Measurements from ENCODE around the gene DCUN1D2. TPM values are rescaled to one million over a fixed set of nuclear protein-coding genes. Genes with fewer than 3 reads are reported as not detected.

Gene DCUN1D2
- polyA plus RNA-seq, 3 donors, result 3.1 to 16.7 (median 6.1) TPM

GRCh38 chr13:113428469-113428865, 62.0 kb downstream of the DCUN1D2 start:
- no peaks in the 10 kb centered on the region for H3K79me2 ChIP-seq (ENCODE audit: insufficient read depth, low read length)
- H3K4me3 ChIP-seq (replicated peaks in 1 of 3; ENCODE audit: low read depth in 2 of 3, low read length in 3 of 3), result no peak overlapping the region
- TF ChIP-seq CTCF (IDR thresholded peaks at IDR 0.05), result no peak
- H2AFZ ChIP-seq (ENCODE audit: insufficient read depth, low read depth, low read length, poor library complexity, severe bottlenecking), result no peak overlapping the region
- H3K36me3 ChIP-seq (replicated peaks in 1 of 2; ENCODE audit: control insufficient read depth in 1 of 2, insufficient read depth in 2 of 2, low read length in 2 of 2), result no peaks in the 10 kb centered on the region
- H3K4me1 ChIP-seq (ENCODE audit: control insufficient read depth in 1 of 2, insufficient read depth in 2 of 2, low read length in 2 of 2), result no peaks in the 10 kb centered on the region
- H3K27me3 ChIP-seq (ENCODE audit: control insufficient read depth in 2 of 2, insufficient read depth in 2 of 2, low read length in 2 of 2), result no peaks in the 10 kb centered on the region
- Mint-ChIP-seq H3K36me3 (peaks cover 0 to 2% of the 10 kb centered on the region in 2 donors), H3K27ac (no peak overlapping the region), H3K4me3 (no peak overlapping the region), H3K27me3 (ENCODE audit: low read depth in 3 of 3) (peaks cover 0 to 5% (median 0%) of the 10 kb centered on the region in 3 donors), H3K4me1 (no peaks in the 10 kb centered on the region), H3K9me3 (peaks cover 0 to 4% (median 0%) of the 10 kb centered on the region in 7 donors)
- intact Hi-C loops (cut with micrococcal nuclease), result no loop called here
- WGBS (ENCODE audit: insufficient coverage), result 98% methylated on average over 16 of the region's 17 CpGs
- no peak overlapping the region for H3K27ac ChIP-seq (ENCODE audit: low read depth in 1 of 2, low read length in 2 of 2)
- H4K20me1 ChIP-seq (ENCODE audit: insufficient read depth, low read length), result no peaks in the 10 kb centered on the region
- H3K4me2 ChIP-seq (replicated peaks; ENCODE audit: extremely low read depth, low read length, poor library complexity, severe bottlenecking), result no peak overlapping the region
- no peaks in the 10 kb centered on the region for H3K9me3 ChIP-seq (replicated peaks in 1 of 2; ENCODE audit: control insufficient read depth in 1 of 2, insufficient read depth in 1 of 2, low read length in 2 of 2)
- no peak for DNase-seq
- no peak overlapping the region for H3K9ac ChIP-seq (ENCODE audit: insufficient read depth, low read length, poor library complexity, severe bottlenecking)

- intact Hi-C loops (cut with micrococcal nuclease), result no loop called here
- H3K27me3 ChIP-seq (ENCODE audit: control insufficient read depth in 2 of 2, insufficient read depth in 2 of 2, low read length in 2 of 2), result no peaks in the 10 kb centered on the region
- H3K9ac ChIP-seq (ENCODE audit: insufficient read depth, low read length, poor library complexity, severe bottlenecking), result no peak overlapping the region
- Mint-ChIP-seq H3K4me1 (no peaks in the 10 kb centered on the region), H3K4me3 (no peak overlapping the region), H3K27ac (no peak overlapping the region), H3K27me3 (ENCODE audit: low read depth in 3 of 3) (peaks cover 0 to 5% (median 0%) of the 10 kb centered on the region in 3 donors), H3K36me3 (peaks cover 0 to 2% of the 10 kb centered on the region in 2 donors), H3K9me3 (peaks cover 0 to 4% (median 0%) of the 10 kb centered on the region in 7 donors)
- no peaks in the 10 kb centered on the region for H3K9me3 ChIP-seq (replicated peaks in 1 of 2; ENCODE audit: control insufficient read depth in 1 of 2, insufficient read depth in 1 of 2, low read length in 2 of 2)
- no peak overlapping the region for H3K4me3 ChIP-seq (replicated peaks in 1 of 3; ENCODE audit: low read depth in 2 of 3, low read length in 3 of 3)
- no peaks in the 10 kb centered on the region for H3K79me2 ChIP-seq (ENCODE audit: insufficient read depth, low read length)
- WGBS (ENCODE audit: insufficient coverage), result 91% methylated on average over 27 of the region's 31 CpGs
- H2AFZ ChIP-seq (ENCODE audit: insufficient read depth, low read depth, low read length, poor library complexity, severe bottlenecking), result no peak overlapping the region
- no peak overlapping the region for H3K27ac ChIP-seq (ENCODE audit: low read depth in 1 of 2, low read length in 2 of 2)
- no peaks in the 10 kb centered on the region for H3K36me3 ChIP-seq (replicated peaks in 1 of 2; ENCODE audit: control insufficient read depth in 1 of 2, insufficient read depth in 2 of 2, low read length in 2 of 2)
- no peak for TF ChIP-seq CTCF (IDR thresholded peaks at IDR 0.05)
- no peaks in the 10 kb centered on the region for H4K20me1 ChIP-seq (ENCODE audit: insufficient read depth, low read length)
- H3K4me1 ChIP-seq (ENCODE audit: control insufficient read depth in 1 of 2, insufficient read depth in 2 of 2, low read length in 2 of 2), result no peaks in the 10 kb centered on the region
- DNase-seq, result no peak
- H3K4me2 ChIP-seq (replicated peaks; ENCODE audit: extremely low read depth, low read length, poor library complexity, severe bottlenecking), result no peak overlapping the region
Observed at GRCh38 chr13:113427562-113428468, 62.7 kb downstream of the DCUN1D2 start.
